ENCODE data around the gene XPA.

Gene XPA

GRCh38 chr9:97651646-97652045 lies 45.5 kb downstream of the XPA start:
- no peaks in the 10 kb centered on the region for H3K4me1 ChIP-seq
- H3K4me3 ChIP-seq (ENCODE audit: low read depth, low read length) = no peak overlapping the region
- no peaks in the 10 kb centered on the region for H3K79me2 ChIP-seq
- H3K27ac ChIP-seq = no peak overlapping the region
- no peak for TF ChIP-seq CTCF (IDR thresholded peaks at IDR 0.05)
- H3K36me3 ChIP-seq (ENCODE audit: control insufficient read depth, insufficient read depth, low read length) = no peaks in the 10 kb centered on the region
- H3K9me3 ChIP-seq (ENCODE audit: control insufficient read depth, low read length) = no peaks in the 10 kb centered on the region
- H3K27me3 ChIP-seq (ENCODE audit: control insufficient read depth, insufficient read depth, low read length) = no peaks in the 10 kb centered on the region
- H3K4me2 ChIP-seq (ENCODE audit: low read length) = no peak overlapping the region
- H3K9ac ChIP-seq = no peak overlapping the region
- H2AFZ ChIP-seq = no peak overlapping the region

GRCh38 chr9:97647996-97648395 lies 49.1 kb downstream of the XPA start:
- Histone ChIP-seq H3K36me3 (ENCODE audit: control insufficient read depth, insufficient read depth, low read length) (no peaks in the 10 kb centered on the region), H3K4me3 (ENCODE audit: low read depth, low read length) (no peak overlapping the region)

GRCh38 chr9:97645720-97646119 lies 51.4 kb downstream of the XPA start:
- TF ChIP-seq CTCF (IDR thresholded peaks at IDR 0.05) = no peak
- H3K9ac ChIP-seq = no peak overlapping the region
- no peaks in the 10 kb centered on the region for H3K9me3 ChIP-seq (ENCODE audit: control insufficient read depth, low read length)
- H3K4me1 ChIP-seq = no peaks in the 10 kb centered on the region
- peaks cover 3% of the 10 kb centered on the region for H3K79me2 ChIP-seq
- no peaks in the 10 kb centered on the region for H3K27me3 ChIP-seq (ENCODE audit: control insufficient read depth, insufficient read depth, low read length)
- H3K4me3 ChIP-seq (ENCODE audit: low read depth, low read length) = no peak overlapping the region
- no peaks in the 10 kb centered on the region for H3K36me3 ChIP-seq (ENCODE audit: control insufficient read depth, insufficient read depth, low read length)
- H2AFZ ChIP-seq = no peak overlapping the region
- H3K4me2 ChIP-seq (ENCODE audit: low read length) = no peak overlapping the region
- no peak overlapping the region for H3K27ac ChIP-seq

More at GRCh38 chr9:97647996-97648395, 49.1 kb downstream of the XPA start:
- Histone ChIP-seq H3K27me3 (ENCODE audit: control insufficient read depth, insufficient read depth, low read length) (no peaks in the 10 kb centered on the region), H3K4me2 (ENCODE audit: low read length) (no peak overlapping the region), H3K79me2 (peaks cover 3% of the 10 kb centered on the region), H3K9me3 (ENCODE audit: control insufficient read depth, low read length) (no peaks in the 10 kb centered on the region), H3K4me1 (no peaks in the 10 kb centered on the region), H2AFZ (no peak overlapping the region), H3K9ac (no peak overlapping the region), H3K27ac (no peak overlapping the region)
- no peak for TF ChIP-seq CTCF (IDR thresholded peaks at IDR 0.05)

GRCh38 chr9:97640325-97640724 lies 56.8 kb downstream of the XPA start:
- Histone ChIP-seq H3K27ac (no peak overlapping the region), H3K9me3 (ENCODE audit: control insufficient read depth, low read length) (no peaks in the 10 kb centered on the region), H3K4me3 (ENCODE audit: low read depth, low read length) (no peak overlapping the region), H3K36me3 (ENCODE audit: control insufficient read depth, insufficient read depth, low read length) (no peaks in the 10 kb centered on the region), H3K4me2 (ENCODE audit: low read length) (no peak overlapping the region), H3K9ac (no peak overlapping the region), H3K4me1 (no peaks in the 10 kb centered on the region), H3K79me2 (peaks cover 24% of the 10 kb centered on the region), H3K27me3 (ENCODE audit: control insufficient read depth, insufficient read depth, low read length) (no peaks in the 10 kb centered on the region), H2AFZ (no peak overlapping the region)
- no peak for TF ChIP-seq CTCF (IDR thresholded peaks at IDR 0.05)

GRCh38 chr9:97638666-97639065 lies 58.5 kb downstream of the XPA start:
- Histone ChIP-seq H3K4me1 (peaks cover 5% of the 10 kb centered on the region), H3K27me3 (ENCODE audit: control insufficient read depth, insufficient read depth, low read length) (no peaks in the 10 kb centered on the region), H3K9me3 (ENCODE audit: control insufficient read depth, low read length) (no peaks in the 10 kb centered on the region), H3K4me2 (ENCODE audit: low read length) (no peak overlapping the region), H3K4me3 (ENCODE audit: low read depth, low read length) (no peak overlapping the region), H3K9ac (no peak overlapping the region), H3K27ac (no peak overlapping the region), H2AFZ (no peak overlapping the region), H3K79me2 (peaks cover 26% of the 10 kb centered on the region), H3K36me3 (ENCODE audit: control insufficient read depth, insufficient read depth, low read length) (no peaks in the 10 kb centered on the region)
- TF ChIP-seq CTCF (IDR thresholded peaks at IDR 0.05) = no peak

Measured in parathyroid adenoma (tissue), 2 donors.